Right renal pelvis (tissue), 4 donors: ENCODE data around the gene SLC7A4. TPM values are rescaled to one million over a fixed set of nuclear protein-coding genes. Genes with fewer than 3 reads are reported as not detected.
"Not testable (repeated sequence)": the region's sequence is repeated elsewhere in the genome, so short reads cannot be mapped to it uniquely, and the experiment has no call there.

Experiments
- DNase-seq, 4 donors: peaks; one replicate each; pipeline ENCODE4 v3.0.0-alpha.2; 2013; ENCODE audit warnings: low read depth in 4 of 4, low spot score in 3 of 4, missing footprints in 1 of 4
- polyA plus RNA-seq, 4 donors: library from polyadenylated mRNA; unstranded; fragments of 120-200 nt; gene quantifications; one replicate each; pipeline ENCODE4 v1.2.1, GENCODE V29; 2013; ENCODE audit not compliant: insufficient read length in 4 of 4

The SLC7A4 gene
- polyA plus RNA-seq, 4 donors = 1.5 to 1.8 (median 1.5) TPM

DNA sequence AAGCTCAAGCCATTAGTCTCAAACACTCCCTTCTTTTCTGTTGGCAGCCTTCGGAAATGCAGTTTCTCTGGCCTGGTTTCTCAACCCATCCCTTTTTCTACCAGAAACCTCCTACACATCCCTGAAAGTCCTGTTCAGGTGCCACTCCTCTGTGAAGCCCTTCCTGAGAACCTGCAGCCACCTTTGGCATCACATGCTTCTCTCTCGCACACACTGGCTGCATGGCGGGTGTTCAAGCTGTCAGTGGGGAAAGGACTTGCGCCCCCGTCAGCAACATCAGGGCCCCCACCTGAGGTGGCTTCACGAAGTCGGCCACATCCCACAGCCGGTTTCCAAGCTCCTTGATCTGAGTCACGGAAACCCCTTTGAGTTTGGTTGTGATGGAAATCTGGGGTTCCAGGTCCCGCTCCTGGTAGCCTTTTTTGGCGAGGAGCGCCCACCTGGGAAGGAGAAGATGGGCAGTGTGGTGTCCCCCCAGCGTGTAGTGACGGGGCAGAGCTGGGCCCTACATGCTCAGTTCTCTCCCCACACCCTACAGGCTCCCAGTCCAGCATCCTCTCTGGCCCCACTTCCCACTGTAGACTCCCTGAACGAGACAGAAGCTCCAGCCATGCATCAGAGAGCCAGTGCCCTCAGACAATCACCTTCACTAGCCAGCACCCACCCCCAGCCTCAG lies 11.6 kb upstream of the SLC7A4 start:
- no peak for DNase-seq

DNA sequence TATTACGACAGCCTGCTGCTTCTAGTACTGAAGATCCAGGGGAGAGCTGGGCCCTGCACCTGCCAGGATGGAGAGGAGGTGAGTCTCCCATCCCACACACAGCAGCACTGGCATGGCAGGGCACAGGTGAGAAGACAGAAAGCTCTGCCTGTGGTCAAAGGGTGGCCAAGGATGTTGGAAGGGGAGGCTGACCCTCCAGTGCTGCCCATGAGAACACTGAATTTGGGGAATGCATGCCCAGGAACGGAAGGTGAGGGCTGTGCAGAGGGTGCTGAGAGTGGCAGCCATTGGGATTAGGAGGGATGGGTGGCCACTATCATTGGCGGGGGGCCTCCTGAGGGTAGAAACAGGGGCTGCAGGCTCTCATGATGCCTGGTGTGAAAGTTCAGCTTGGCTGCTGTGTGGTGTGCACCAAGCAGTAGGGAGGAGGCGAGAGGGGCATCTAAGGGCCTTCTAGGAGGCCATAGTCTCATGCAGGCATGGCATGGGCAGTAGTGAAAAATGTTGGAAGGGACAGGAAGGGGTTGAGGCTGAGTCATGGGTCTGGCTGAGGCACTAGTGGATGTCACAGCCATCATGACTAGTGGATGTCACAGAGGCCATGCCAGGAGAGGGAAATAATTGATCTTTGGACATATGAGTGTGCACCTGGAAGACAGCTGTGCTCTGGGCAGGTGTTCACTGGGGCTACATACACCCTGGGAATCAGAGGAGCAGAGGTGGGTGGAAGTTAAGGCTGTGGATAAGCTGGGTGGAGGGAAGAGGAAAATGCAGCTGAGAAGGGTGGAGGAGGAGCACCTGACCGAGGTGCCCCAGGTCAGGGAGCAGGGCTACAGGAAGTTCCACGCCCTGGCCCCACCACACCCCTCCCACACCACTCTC lies 10.9 kb upstream of the SLC7A4 start:
- no peak for DNase-seq

DNA sequence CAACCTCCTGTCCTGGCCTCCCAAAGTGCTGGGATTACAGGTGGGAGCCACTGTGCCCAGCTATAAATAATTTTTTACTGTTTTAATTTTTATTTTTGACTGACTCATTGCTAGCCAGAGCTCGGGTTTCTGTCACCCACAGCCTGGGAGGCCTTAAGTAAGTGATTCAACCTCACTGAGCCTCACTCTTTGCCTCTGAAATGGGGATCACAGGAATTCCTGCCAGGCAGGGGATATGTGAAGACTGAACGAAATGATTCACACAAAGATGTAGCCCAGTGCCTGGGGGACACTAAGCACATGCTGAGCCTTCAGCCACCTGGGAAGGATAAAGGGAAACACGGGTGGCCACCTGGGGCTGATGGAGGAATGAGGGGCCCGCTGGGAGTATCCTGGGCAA lies 9.6 kb upstream of the SLC7A4 start:
- no peak for DNase-seq

DNA sequence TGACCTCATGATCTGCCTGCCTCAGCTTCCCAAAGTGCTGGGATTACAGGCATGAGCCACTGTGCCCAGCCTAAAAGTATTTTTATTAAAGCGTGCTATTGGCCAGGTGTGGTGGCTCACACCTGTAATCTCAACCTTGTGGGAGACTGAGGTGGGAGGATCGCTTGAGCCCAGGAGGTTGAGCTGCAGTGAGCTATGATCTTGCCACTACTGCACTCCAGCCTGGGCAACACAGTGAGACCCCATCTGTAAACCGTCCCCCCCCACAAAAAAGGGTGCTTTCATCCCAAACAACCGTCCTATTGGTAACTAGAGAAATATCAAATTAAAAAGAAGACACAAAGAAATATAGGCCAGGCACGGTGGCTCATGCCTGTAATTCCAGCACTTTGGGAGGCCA lies 6.8 kb upstream of the SLC7A4 start:
- not testable (repeated sequence) for DNase-seq

DNA sequence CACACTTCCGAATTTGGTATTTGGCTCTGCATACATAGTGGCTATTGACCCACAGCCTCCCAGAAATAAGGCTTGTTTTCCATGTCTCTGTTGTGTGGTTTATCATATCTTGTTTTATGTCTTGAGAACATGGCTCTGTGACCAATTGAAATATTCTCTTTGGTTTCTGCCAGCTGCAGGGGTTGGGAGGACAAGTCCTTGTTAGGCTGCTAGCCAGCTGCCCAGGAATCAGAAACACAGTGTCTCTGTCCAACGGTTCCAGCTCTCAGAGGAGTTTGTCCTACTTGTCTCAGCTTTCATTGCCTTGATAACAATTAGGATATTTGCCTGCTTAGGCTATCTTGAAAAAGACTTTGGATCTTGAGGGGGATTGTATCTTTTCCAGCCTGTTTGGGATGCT lies 6.0 kb upstream of the SLC7A4 start:
- no peak for DNase-seq

DNA sequence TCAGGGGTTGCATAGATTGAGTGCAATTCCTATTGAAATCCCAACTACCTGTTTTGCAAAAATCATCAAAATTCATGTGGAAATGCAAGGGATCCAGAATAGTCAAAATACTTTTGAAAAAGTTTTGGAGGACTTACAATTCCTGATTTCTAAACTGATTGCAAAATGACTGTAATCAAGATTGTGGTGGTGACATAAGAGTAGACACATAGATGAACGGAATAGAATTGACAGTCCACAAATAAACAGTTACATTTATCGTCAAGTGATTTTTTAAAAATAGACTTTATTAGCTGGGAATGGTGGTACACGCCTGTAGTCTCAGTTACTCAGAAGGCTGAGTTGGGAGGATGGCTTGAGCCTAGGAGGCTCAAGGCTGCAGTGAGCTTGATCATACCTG lies 2.6 kb upstream of the SLC7A4 start:
- no peak for DNase-seq

DNA sequence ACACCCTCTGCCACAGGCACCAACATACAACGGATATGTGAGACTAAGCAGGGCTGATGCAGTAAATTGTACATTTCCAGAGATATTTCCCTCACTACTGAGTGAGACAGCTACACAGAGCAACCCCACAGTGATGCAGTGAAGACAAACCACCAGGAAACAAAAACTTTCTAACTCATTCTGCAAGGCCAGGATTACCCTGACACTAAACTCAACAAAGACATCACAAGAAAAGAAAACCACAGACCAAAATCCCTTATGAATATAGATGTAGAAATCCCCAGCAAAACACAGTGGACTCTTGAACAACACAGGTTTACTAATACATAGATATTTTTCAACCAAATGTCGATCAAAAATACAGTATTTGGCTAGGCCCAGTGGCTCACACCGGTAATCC lies 1.5 kb upstream of the SLC7A4 start:
- no peak for DNase-seq

DNA sequence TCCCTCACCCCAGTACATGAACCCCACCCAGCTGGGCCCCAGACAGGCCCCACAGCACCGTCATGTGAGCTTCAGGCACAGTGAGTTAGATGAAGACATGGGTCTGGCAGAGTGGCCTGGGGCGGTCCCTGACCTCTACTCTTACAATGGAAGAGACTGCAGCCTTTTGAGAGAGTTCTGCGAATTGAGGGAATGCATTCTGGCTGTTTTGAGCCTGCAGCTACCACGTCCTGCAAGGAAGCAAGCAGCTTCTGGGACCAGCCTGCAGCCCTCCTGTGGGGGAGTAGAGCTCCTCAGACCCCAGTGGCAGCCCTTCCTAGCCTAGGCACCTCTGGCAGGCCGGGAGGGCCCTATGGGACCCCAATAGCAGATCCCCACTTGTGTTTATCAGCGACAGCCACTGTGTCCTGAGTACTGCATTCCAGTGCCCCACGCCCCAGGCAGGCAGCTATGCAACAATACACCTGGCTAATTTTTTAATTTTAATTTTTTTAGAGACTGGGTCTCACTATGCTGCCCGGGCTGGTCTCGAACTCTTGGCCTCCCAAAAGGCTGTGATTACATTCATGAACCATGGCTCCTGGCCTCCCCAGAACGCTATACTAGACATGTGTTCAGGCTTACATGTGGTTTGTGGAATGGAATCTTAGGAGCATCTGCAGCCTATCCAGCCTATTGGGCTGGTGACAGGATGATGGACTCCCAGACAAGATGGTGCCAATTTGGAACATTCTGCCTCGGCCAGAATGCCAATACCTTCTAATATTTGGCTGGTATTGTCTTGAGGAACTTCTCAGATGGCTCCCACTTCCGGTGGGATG lies 717 bp upstream of the SLC7A4 start:
- no peak for DNase-seq

DNA sequence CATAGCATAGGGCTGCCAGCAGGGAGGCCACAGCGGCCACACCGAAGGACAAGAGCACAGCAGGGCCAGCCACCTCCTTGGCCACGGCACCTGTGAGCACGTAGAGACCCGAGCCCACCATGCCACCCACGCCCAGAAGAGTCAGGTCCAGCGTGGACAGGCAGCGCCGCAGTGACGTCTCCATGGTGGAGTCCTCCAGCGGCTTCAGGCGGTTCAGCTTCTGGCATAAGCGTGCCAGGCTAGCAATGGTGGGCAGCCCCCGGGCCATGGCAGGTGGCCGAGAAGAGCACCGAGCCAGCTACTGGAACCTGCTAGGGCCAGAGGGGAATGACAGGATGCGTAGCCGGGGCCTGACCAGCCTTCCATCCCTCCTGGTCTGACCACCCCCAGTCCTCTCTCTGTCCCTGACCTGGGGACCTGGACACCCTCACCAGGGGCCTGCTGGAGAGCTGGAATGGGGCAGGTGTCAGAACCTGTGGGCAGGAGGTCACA lies 770 bp downstream of the SLC7A4 start:
- DNase-seq = no peak

DNA sequence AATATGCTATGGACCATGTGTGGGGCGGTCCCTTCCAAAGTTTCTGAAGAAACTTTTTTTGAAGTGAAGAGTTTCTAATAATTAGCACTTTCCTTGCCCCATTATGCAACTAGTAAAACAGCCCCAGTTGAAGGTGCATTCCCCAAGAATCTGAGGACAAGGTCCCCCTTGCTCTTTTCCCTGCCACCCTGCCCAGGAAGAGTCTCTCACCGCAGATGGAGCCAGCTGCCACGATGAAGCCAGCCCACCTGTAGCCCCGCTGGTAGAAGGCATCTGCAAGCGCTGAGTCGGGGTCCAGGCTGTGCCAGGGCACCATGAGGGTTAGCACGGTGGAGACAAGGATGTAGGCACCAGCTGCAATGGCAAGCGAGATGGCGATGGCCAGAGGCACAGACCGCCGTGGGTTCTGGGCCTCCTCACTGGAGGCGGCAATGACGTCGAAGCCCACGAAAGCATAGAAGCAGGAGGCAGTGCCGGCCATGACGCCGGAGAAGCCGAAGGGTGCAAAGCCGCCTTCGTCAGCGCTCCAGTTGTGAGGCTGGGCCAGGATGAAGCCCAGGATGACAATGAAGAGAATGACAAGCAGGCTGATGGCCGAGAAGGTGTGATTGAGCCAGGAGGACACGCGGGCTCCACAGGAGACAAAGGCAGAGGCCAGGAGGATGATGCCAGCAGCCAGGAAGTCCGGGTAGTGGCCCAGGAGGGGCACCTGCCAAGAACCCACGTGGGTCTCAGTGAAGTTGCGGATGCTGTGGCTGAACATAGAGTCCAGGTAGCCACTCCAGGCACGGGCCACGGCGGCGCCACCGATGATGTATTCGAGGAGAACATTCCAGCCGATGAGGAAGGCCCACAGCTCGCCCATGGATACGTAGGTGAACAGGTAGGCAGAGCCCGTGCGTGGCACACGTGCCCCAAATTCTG lies 1.5 kb downstream of the SLC7A4 start:
- DNase-seq = no peak

DNA sequence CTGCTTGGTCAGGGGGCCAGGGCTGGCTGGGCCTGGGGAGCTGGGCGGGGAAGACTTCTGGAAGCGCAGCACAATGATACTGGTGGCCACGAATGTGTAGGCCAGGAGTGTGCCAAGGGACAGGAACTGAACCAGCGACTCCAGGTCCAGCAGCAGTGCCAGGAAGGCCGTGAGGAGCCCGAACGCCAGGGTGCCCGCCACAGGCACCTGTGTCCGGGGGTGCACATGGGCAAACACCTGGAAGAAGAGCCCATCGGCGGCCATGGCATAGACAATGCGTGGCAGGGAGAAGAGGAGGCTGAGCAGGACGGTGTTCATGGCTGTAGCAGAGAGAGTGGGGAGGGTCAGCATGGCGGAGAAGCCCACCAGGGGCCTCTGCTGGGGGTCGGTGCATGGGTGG lies 2.3 kb downstream of the SLC7A4 start:
- DNase-seq = no peak

DNA sequence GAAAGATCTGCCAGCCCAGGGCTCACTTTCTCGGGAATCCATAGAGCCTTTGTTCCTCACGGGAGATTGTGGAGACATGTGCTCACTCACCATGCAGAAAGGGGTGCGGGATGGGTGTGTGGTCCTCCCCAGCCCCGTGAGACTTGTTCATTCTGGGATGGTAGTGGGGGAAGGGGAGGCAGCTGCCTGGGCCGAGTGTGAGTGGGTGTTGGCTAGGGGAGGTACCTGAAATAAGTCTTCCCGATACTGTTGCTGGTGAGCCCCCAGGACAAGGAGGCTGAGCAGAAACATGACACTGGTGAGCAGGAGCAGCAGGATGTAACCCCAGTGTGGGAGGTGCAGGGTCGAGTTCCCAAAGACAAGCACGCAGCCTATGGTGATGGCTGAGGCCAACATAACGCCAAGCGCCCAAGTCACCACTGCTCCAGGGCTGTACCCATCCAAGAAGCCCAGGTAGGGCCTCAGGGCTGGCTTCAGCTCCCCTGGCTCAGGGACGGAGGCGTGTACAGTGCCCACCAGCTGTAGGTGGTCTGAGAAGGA lies 2.8 kb downstream of the SLC7A4 start:
- DNase-seq = no peak

DNA sequence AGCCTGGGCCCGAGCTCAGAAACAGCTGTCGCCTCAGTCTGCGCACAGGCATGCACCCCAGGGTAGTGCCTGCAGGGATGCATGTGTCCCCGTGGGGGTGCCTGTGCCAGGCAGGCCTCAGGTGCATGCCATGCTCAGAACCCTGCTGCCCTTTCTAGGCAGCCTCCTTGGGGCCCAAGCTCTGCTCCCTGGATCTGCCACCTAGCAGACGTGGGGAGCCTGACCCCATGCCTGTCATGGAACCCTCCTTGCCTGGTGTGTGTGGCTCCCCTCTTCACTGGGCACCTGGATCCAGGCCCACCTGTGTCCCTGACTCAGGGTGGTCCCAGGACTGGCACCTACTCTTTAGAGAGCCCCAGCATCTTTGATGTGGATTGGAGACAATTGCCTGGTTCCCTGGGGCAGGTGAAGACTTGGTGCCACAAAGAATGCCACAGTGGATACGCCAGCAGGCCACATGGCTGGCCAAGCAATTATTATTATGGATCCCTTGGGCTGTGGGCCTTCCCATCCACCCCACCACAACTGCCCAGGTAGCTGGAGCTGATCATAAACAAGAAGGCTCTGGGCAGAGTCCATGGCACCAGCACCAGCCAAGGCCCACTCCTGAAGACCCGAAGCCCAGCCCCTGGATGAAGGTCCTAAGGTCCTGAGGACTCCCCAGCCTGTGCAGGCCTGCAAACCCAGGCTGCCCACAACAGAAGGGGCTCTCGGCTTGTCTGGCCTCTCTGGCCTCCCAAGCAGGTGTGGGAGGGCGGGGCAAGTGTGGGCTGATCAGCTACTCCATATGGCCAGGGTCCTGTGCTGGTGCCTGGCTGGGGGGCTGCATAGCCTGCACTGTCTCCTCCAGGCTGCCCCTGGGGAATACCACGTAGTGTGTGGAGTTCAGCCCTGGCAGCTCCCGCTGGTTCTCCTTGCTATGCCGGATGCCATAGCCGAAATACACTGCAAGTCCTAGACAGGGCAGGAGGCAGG lies 3.8 kb downstream of the SLC7A4 start:
- no peak for DNase-seq

DNA sequence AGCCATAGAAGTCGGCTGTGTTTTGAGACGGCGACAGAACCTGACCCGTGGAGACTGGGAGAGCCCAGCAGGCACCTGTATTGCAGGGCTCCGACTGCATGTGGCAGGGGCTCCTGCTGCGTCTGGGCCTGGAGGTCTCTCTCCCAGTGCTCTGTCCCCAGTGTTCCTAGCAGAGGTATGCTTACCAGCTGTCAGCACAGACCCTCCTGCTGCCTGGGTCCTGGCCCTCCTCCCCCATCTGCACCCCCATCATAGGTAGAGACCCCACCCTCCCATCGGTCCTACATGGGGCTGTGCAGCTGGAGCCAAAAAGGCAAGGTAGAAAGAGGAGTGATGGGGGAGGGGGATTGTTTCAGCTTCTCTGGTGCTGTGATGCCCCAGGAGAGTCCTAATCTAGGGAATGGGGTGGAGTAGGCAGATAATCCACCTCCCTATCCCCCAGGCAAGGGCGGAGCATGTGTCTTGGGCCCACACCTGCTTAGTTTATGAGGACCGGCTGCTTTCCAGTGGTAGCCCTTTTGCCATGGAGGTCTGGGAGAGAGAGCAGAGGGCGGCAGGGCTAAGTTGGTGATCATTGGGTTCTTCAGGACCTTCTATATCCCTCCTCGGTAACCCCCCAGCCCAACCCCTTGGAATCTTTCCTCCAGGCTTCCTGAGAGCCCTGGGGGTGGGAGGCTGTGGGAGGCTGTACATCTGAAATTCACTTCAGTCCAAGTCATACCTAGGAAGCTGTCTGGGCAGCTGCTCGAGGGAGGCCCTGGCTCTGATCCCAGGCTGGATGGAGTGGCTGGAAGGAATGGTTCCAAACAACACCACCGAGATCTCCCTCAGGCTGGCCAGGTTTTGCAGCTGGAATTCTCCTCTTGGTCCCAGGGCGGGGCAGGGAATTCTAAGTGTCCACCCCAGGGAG lies 5.3 kb downstream of the SLC7A4 start:
- no peak for DNase-seq

DNA sequence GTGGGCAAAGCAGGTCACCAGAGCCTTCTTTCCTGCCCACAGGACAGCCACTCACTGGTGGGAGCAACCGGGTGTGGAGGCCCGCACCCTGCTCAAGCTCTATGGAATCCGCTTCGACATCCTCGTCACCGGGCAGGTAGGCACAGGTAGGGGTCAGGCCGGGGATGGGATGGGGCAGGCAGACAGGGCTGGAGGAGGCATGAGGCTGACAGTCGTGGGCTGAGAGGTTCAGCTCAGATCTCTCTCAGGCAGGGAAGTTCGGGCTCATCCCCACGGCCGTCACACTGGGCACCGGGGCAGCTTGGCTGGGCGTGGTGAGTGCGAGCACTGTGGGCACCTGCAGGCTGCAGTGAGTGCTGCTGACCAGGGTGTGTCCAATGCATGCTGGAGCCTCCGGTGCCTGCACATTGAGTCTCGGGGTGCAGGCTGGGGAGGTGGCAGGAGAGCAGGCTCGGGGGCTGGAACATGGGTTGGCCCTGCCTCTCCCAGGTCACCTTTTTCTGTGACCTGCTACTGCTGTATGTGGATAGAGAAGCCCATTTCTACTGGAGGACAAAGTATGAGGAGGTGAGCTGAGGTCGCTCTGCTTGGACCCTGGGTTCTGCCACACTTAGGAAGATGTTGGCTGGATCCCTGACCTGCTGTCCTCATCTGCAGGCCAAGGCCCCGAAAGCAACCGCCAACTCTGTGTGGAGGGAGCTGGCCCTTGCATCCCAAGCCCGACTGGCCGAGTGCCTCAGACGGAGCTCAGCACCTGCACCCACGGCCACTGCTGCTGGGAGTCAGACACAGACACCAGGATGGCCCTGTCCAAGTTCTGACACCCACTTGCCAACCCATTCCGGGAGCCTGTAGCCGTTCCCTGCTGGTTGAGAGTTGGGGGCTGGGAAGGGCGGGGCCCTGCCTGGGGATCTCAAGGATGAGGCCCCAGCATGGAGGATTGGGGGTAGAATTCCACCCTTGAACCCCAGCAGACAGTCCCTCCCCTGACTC lies 6.3 kb downstream of the SLC7A4 start:
- DNase-seq = no peak

DNA sequence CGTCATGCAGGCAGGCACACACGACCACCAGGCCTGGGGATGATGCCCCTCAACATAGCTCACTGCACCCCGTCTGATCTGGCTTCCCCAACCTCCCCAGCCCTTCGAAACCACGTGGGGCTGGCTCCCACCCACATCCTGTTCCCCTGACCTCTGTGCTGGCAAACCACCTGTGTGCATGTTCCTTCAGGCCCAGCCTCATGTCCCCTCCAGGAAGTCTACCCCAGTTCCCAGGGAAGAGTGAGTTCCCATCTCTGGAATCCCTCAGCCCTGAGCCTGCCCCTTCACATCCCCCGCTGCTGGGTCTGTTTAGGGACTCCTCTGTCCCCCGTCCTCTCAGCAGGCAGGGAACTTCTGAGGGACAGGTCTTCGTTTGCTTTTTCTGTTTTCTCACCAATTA lies 7.1 kb downstream of the SLC7A4 start:
- no peak for DNase-seq
